ENCODE results near the gene AFTPH. TPM values are rescaled to one million over a fixed set of nuclear protein-coding genes. Genes with fewer than 3 reads are reported as not detected.
A peak's percentile ranks its signal among the peaks of the same experiment; 100 is the strongest.

AFTPH gene
- total RNA-seq, 3 donors from 2014 or later = 33.4 to 75.8 (median 55.1) TPM

- intact Hi-C loops (cut with DNase I; ENCODE audit: low total_unique reads) = loop anchor here (10.0 kb wide), 1 partner anchor 278 kb away; no protein-coding TSS in a partner anchor
- H3K4me1 ChIP-seq = no peaks in the 10 kb centered on the region
- DNase-seq (ENCODE audit: low spot score in 2 of 2) = no peak
- peaks cover 5% of the 10 kb centered on the region for H3K36me3 ChIP-seq
- no peak overlapping the region for H3K27ac ChIP-seq
- TF ChIP-seq POLR2AphosphoS5 (IDR thresholded peaks at IDR 0.05) (no peak), CTCF (IDR thresholded peaks at IDR 0.05) (peak; percentile 39 to 72 (median 62))
- H3K9me3 ChIP-seq = no peaks in the 10 kb centered on the region
- no peak overlapping the region for H3K4me3 ChIP-seq
- H3K27me3 ChIP-seq = no peaks in the 10 kb centered on the region
Measured at GRCh38 chr2:64586883-64587481, 62.9 kb downstream of the AFTPH start.

- TF ChIP-seq CTCF (IDR thresholded peaks at IDR 0.05) (no peak), POLR2AphosphoS5 (IDR thresholded peaks at IDR 0.05) (no peak), POLR2A (IDR thresholded peaks at IDR 0.05) (no peak)
- H3K36me3 ChIP-seq = peaks cover 5% of the 10 kb centered on the region
- intact Hi-C loops (cut with DNase I; ENCODE audit: low total_unique reads) = loop anchor here (10.0 kb wide), 1 partner anchor 277 kb away; no protein-coding TSS in a partner anchor
Measured at GRCh38 chr2:64587561-64587960, 63.4 kb downstream of the AFTPH start.

GRCh38 chr2:64591188-64591587 is 67.1 kb downstream of the AFTPH start:
- DNase-seq (ENCODE audit: low spot score in 2 of 2) = no peak
- intact Hi-C loops (cut with DNase I; ENCODE audit: low total_unique reads) = no loop called here
- no peaks in the 10 kb centered on the region for H3K27me3 ChIP-seq
- peaks cover 4% of the 10 kb centered on the region for H3K36me3 ChIP-seq
- no peaks in the 10 kb centered on the region for H3K4me1 ChIP-seq
- H3K4me3 ChIP-seq = no peak overlapping the region
- peak overlapping the region in 1 of 2 donors; percentile 8 for H3K27ac ChIP-seq
- no peaks in the 10 kb centered on the region for H3K9me3 ChIP-seq
- TF ChIP-seq POLR2A (IDR thresholded peaks at IDR 0.05) (no peak), CTCF (IDR thresholded peaks at IDR 0.05) (no peak), POLR2AphosphoS5 (IDR thresholded peaks at IDR 0.05) (no peak)

More at GRCh38 chr2:64587561-64587960, 63.4 kb downstream of the AFTPH start:
- DNase-seq (ENCODE audit: low spot score in 2 of 2) = no peak
- Histone ChIP-seq H3K9me3 (no peaks in the 10 kb centered on the region), H3K27me3 (no peaks in the 10 kb centered on the region), H3K4me1 (no peaks in the 10 kb centered on the region), H3K4me3 (no peak overlapping the region), H3K27ac (no peak overlapping the region)

- intact Hi-C loops (cut with DNase I; ENCODE audit: low total_unique reads) = no loop called here
- Histone ChIP-seq H3K4me3 (no peak overlapping the region), H3K4me1 (no peaks in the 10 kb centered on the region), H3K27ac (no peak overlapping the region), H3K36me3 (no peaks in the 10 kb centered on the region), H3K27me3 (no peaks in the 10 kb centered on the region), H3K9me3 (no peaks in the 10 kb centered on the region)
- DNase-seq (ENCODE audit: low spot score in 2 of 2) = no peak
- TF ChIP-seq POLR2A (IDR thresholded peaks at IDR 0.05) (no peak), POLR2AphosphoS5 (IDR thresholded peaks at IDR 0.05) (no peak)
Measured at GRCh38 chr2:64593035-64593655, 69.0 kb downstream of the AFTPH start.

GRCh38 chr2:64594226-64594989 is 70.3 kb downstream of the AFTPH start:
- Histone ChIP-seq H3K27me3 (no peaks in the 10 kb centered on the region), H3K27ac (no peak overlapping the region), H3K36me3 (no peaks in the 10 kb centered on the region), H3K9me3 (no peaks in the 10 kb centered on the region), H3K4me3 (no peak overlapping the region), H3K4me1 (no peaks in the 10 kb centered on the region)
- no peak for DNase-seq (ENCODE audit: low spot score in 2 of 2)
- intact Hi-C loops (cut with DNase I; ENCODE audit: low total_unique reads) = loop anchor here (2.0 kb wide), 1 partner anchor 56 kb away; no protein-coding TSS in a partner anchor
- TF ChIP-seq POLR2A (IDR thresholded peaks at IDR 0.05) = no peak
- no peak for TF ChIP-seq CTCF (IDR thresholded peaks at IDR 0.05)
- TF ChIP-seq POLR2AphosphoS5 (IDR thresholded peaks at IDR 0.05) = no peak
